ENCODE results near the gene PTPN14.

The PTPN14 gene

GRCh38 chr1:214473862-214474261 lies 77.5 kb downstream of the PTPN14 start:
- DNase-seq = no peak

- DNase-seq = no peak
Observed at GRCh38 chr1:214473387-214473786, 78.0 kb downstream of the PTPN14 start.

- DNase-seq = no peak
Observed at GRCh38 chr1:214472364-214472763, 79.0 kb downstream of the PTPN14 start.

- DNase-seq = no peak
Observed at GRCh38 chr1:214471458-214471857, 79.9 kb downstream of the PTPN14 start.

- DNase-seq = no peak
Observed at GRCh38 chr1:214470132-214470531, 81.3 kb downstream of the PTPN14 start.

- DNase-seq = no peak
Observed at GRCh38 chr1:214469290-214469689, 82.1 kb downstream of the PTPN14 start.

- DNase-seq = no peak
Observed at GRCh38 chr1:214467078-214467585, 84.3 kb downstream of the PTPN14 start.

- DNase-seq = no peak
Observed at GRCh38 chr1:214466403-214467077, 84.9 kb downstream of the PTPN14 start.

- DNase-seq = no peak
Observed at GRCh38 chr1:214464445-214465287, 86.7 kb downstream of the PTPN14 start.

GRCh38 chr1:214463596-214463995 lies 87.8 kb downstream of the PTPN14 start:
- no peak for DNase-seq

GRCh38 chr1:214462882-214463281 lies 88.5 kb downstream of the PTPN14 start:
- no peak for DNase-seq

GRCh38 chr1:214461305-214461704 lies 90.1 kb downstream of the PTPN14 start:
- no peak for DNase-seq

- no peak for DNase-seq
Observed at GRCh38 chr1:214460304-214460916, 91.0 kb downstream of the PTPN14 start.

- no peak for DNase-seq
Observed at GRCh38 chr1:214459895-214460294, 91.5 kb downstream of the PTPN14 start.

GRCh38 chr1:214458541-214458940 lies 92.9 kb downstream of the PTPN14 start:
- no peak for DNase-seq

- no peak for DNase-seq
Observed at GRCh38 chr1:214455971-214456867, 95.2 kb downstream of the PTPN14 start.

- no peak for DNase-seq
Observed at GRCh38 chr1:214455479-214455878, 95.9 kb downstream of the PTPN14 start.

GRCh38 chr1:214454569-214455396 lies 96.6 kb downstream of the PTPN14 start:
- no peak for DNase-seq

- DNase-seq = no peak
Observed at GRCh38 chr1:214453109-214453722, 98.2 kb downstream of the PTPN14 start.

GRCh38 chr1:214452152-214452784 lies 99.1 kb downstream of the PTPN14 start:
- no peak for DNase-seq

- DNase-seq = no peak
Observed at GRCh38 chr1:214451596-214451995, 99.8 kb downstream of the PTPN14 start.

Data from midbrain (tissue), 1 donor.